ENCODE data around the gene ABCB9.
"Not testable (repeated sequence)": the region's sequence is repeated elsewhere in the genome, so short reads cannot be mapped to it uniquely, and the experiment has no call there.

ABCB9 gene

GRCh38 chr12:122937622-122938091, 28.6 kb downstream of the ABCB9 start:
- no peak for DNase-seq (ENCODE audit: low read depth)

- DNase-seq (ENCODE audit: low read depth), result no peak
Observed at GRCh38 chr12:122935318-122935717, 30.9 kb downstream of the ABCB9 start.

GRCh38 chr12:122934722-122935121, 31.5 kb downstream of the ABCB9 start:
- no peak for DNase-seq (ENCODE audit: low read depth)

- no peak for DNase-seq (ENCODE audit: low read depth)
Observed at GRCh38 chr12:122932207-122932606, 34.1 kb downstream of the ABCB9 start.

- DNase-seq (ENCODE audit: low read depth), result no peak
Observed at GRCh38 chr12:122929812-122930211, 36.5 kb downstream of the ABCB9 start.

GRCh38 chr12:122929148-122929538, 37.1 kb downstream of the ABCB9 start:
- no peak for DNase-seq (ENCODE audit: low read depth)

GRCh38 chr12:122928404-122929147, 37.7 kb downstream of the ABCB9 start:
- no peak for DNase-seq (ENCODE audit: low read depth)

GRCh38 chr12:122927756-122928403, 38.4 kb downstream of the ABCB9 start:
- DNase-seq (ENCODE audit: low read depth), result no peak

- DNase-seq (ENCODE audit: low read depth), result no peak
Observed at GRCh38 chr12:122921917-122922316, 44.3 kb downstream of the ABCB9 start.

- DNase-seq (ENCODE audit: low read depth), result no peak
Observed at GRCh38 chr12:122920687-122921086, 45.6 kb downstream of the ABCB9 start.

- no peak for DNase-seq (ENCODE audit: low read depth)
Observed at GRCh38 chr12:122918827-122919226, 47.4 kb downstream of the ABCB9 start.

GRCh38 chr12:122917507-122918121, 48.6 kb downstream of the ABCB9 start:
- no peak for DNase-seq (ENCODE audit: low read depth)

- DNase-seq (ENCODE audit: low read depth), result no peak
Observed at GRCh38 chr12:122909442-122910288, 56.6 kb downstream of the ABCB9 start.

- no peak for DNase-seq (ENCODE audit: low read depth)
Observed at GRCh38 chr12:122908915-122909314, 57.3 kb downstream of the ABCB9 start.

- DNase-seq (ENCODE audit: low read depth), result not testable (repeated sequence)
Observed at GRCh38 chr12:122905258-122905657, 61.0 kb downstream of the ABCB9 start.

GRCh38 chr12:122903693-122904034, 62.6 kb downstream of the ABCB9 start:
- DNase-seq (ENCODE audit: low read depth), result no peak

- DNase-seq (ENCODE audit: low read depth), result no peak
Observed at GRCh38 chr12:122902854-122903692, 63.2 kb downstream of the ABCB9 start.

- DNase-seq (ENCODE audit: low read depth), result no peak
Observed at GRCh38 chr12:122899887-122900286, 66.4 kb downstream of the ABCB9 start.

- DNase-seq (ENCODE audit: low read depth), result no peak
Observed at GRCh38 chr12:122896662-122897061, 69.6 kb downstream of the ABCB9 start.

GRCh38 chr12:122895704-122896636, 70.3 kb downstream of the ABCB9 start, which contains the start of gene VPS37B:
VPS37B (minus strand) TSS chr12:122896124; CDS start chr12:122896062, 62 bp downstream.
- DNase-seq (ENCODE audit: low read depth), result peak; percentile 83
